Smooth muscle cell (in vitro differentiated cells): ENCODE data around the gene DLG4. TPM values are rescaled to one million over a fixed set of nuclear protein-coding genes. Genes with fewer than 3 reads are reported as not detected.

Source experiments
- DNase-seq: peaks from one replicate; lab custom pipeline; 2025; ENCODE audit not compliant: unreplicated experiment; lab: John Stamatoyannopoulos, UW
- H2AFZ ChIP-seq: fragments of 200-600 bp; sonication (generic); 2 replicates; pipeline ENCODE4 v1.6.0; 2016; ENCODE audit warnings: antibody characterized with exemption, low read depth, mild to moderate bottlenecking
- H3F3A ChIP-seq: fragments of 200-600 bp; sonication (generic); 2 replicates; pipeline ENCODE4 v1.6.0; 2017; ENCODE audit warnings: antibody characterized with exemption, low read depth
- H3K27ac ChIP-seq: fragments of 200-600 bp; sonication (generic); 2 replicates; pipeline ENCODE4 v1.5.1; 2016; ENCODE audit warnings: low read depth, mild to moderate bottlenecking
- H3K27me3 ChIP-seq: fragments of 200-600 bp; sonication (generic); 2 replicates; pipeline ENCODE4 v1.6.1; 2016; ENCODE audit warnings: low read depth, mild to moderate bottlenecking
- H3K36me3 ChIP-seq: fragments of 200-600 bp; sonication (generic); 2 replicates; pipeline ENCODE4 v1.5.1; 2016; ENCODE audit warnings: low read depth
- H3K4me1 ChIP-seq: fragments of 200-600 bp; sonication (generic); 2 replicates; pipeline ENCODE4 v1.5.1; 2016; ENCODE audit warnings: low read depth
- H3K4me2 ChIP-seq: fragments of 200-600 bp; sonication (generic); 2 replicates; pipeline ENCODE4 v1.6.0; 2016; ENCODE audit warnings: mild to moderate bottlenecking
- H3K4me3 ChIP-seq: fragments of 200-600 bp; sonication (generic); 2 replicates; pipeline ENCODE4 v1.5.1; 2016; ENCODE audit warnings: mild to moderate bottlenecking
- H3K79me2 ChIP-seq: fragments of 200-600 bp; sonication (generic); 2 replicates; pipeline ENCODE4 v1.6.0; 2016; ENCODE audit warnings: low read depth, mild to moderate bottlenecking
- H3K9ac ChIP-seq: fragments of 200-600 bp; sonication (generic); 2 replicates; pipeline ENCODE4 v1.6.0; 2016; ENCODE audit warnings: low read depth
- H3K9me3 ChIP-seq: fragments of 200-600 bp; sonication (generic); replicated peaks from 2 replicates; pipeline ENCODE4 v1.5.1; 2016; ENCODE audit warnings: low read depth
- H4K20me1 ChIP-seq: fragments of 200-600 bp; sonication (generic); 2 replicates; pipeline ENCODE4 v1.6.0; 2016; ENCODE audit warnings: low read depth
- WGBS: methylation state at CpG from one replicate; pipeline ENCODE4 v1.1.7; 2016; ENCODE audit warnings: low lambda C conversion rate; 5-methylcytosine and 5-hydroxymethylcytosine counted together
- polyA plus RNA-seq: library from polyadenylated mRNA; unstranded; fragments of >200 nt; fragmentation: Nextera tagmentation; extraction: Ambion mirVana; gene quantifications from 2 replicates; pipeline ENCODE4 v1.2.1, GENCODE V29; 2016
- total RNA-seq: library from RNA; depleted of rRNA; stranded (reverse); fragments of >200 nt; gene quantifications from 2 replicates; pipeline ENCODE4 v1.2.3, GENCODE V29; 2014
- TF ChIP-seq, protein P1 (sequence below): fragments of 200-600 bp; sonication (generic); IDR thresholded peaks from 2 replicates; pipeline ENCODE4 v1.5.1; 2017; ENCODE audit warnings: borderline replicate concordance, mild to moderate bottlenecking, antibody characterized with exemption; ENCODE audit not compliant: insufficient read depth, poor library complexity, severe bottlenecking

DLG4 gene
- total and polyA plus RNA-seq, 2 experiments from 2014 or later, result 2.3 to 9.4 TPM

DNA sequence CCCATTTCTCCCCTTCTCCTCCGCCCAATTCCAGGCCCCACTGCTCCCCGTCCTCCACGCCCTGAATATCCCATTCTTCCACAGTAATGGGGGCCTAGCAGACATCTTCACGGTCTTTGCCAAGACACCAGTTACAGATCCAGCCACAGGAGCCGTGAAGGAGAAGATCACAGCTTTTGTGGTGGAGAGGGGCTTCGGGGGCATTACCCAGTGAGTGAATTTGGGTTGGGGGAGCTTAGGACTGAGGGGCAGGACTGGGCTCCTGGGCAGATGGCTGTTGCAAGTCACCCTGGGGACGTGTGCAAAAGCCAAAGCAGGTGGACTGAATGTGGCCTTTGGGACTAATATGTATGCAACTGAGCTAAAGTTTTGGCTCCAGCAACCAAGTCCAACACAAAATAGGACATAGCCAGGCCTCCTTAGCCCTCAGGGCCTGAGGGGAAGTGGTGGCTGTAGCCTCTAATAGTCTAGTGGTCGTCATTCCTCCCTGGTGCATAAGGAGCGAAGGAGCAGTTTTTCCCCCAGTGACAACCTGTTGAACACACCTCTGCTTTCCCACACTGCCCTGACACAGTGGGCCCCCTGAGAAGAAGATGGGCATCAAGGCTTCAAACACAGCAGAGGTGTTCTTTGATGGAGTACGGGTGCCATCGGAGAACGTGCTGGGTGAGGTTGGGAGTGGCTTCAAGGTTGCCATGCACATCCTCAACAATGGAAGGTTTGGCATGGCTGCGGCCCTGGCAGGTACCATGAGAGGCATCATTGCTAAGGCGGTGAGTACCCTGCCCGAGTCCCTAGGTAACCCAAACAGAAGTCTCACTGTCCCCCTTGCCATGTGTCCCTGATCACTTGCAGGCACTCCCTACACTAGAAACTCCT, 2.7 kb upstream of the DLG4 start:
- H3K4me1 ChIP-seq, result peaks cover 25% of the 10 kb centered on the region
- 93% methylated on average over 15 of the region's 15 CpGs for WGBS
- H3K27me3 ChIP-seq, result no peaks in the 10 kb centered on the region
- H3K4me2 ChIP-seq, result no peak overlapping the region
- DNase-seq, result no peak
- TF ChIP-seq, protein P1, sequence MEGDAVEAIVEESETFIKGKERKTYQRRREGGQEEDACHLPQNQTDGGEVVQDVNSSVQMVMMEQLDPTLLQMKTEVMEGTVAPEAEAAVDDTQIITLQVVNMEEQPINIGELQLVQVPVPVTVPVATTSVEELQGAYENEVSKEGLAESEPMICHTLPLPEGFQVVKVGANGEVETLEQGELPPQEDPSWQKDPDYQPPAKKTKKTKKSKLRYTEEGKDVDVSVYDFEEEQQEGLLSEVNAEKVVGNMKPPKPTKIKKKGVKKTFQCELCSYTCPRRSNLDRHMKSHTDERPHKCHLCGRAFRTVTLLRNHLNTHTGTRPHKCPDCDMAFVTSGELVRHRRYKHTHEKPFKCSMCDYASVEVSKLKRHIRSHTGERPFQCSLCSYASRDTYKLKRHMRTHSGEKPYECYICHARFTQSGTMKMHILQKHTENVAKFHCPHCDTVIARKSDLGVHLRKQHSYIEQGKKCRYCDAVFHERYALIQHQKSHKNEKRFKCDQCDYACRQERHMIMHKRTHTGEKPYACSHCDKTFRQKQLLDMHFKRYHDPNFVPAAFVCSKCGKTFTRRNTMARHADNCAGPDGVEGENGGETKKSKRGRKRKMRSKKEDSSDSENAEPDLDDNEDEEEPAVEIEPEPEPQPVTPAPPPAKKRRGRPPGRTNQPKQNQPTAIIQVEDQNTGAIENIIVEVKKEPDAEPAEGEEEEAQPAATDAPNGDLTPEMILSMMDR, result no peak
- no peak overlapping the region for H2AFZ ChIP-seq
- no peaks in the 10 kb centered on the region for H3K36me3 ChIP-seq
- H4K20me1 ChIP-seq, result peaks cover 59% of the 10 kb centered on the region
- H3K27ac ChIP-seq, result peak overlapping the region; percentile 19
- no peak overlapping the region for H3K9ac ChIP-seq
- H3K79me2 ChIP-seq, result peaks cover 5% of the 10 kb centered on the region
- H3K9me3 ChIP-seq, result no peaks in the 10 kb centered on the region
- no peak overlapping the region for H3K4me3 ChIP-seq
- peaks cover 13% of the 10 kb centered on the region for H3F3A ChIP-seq

DNA sequence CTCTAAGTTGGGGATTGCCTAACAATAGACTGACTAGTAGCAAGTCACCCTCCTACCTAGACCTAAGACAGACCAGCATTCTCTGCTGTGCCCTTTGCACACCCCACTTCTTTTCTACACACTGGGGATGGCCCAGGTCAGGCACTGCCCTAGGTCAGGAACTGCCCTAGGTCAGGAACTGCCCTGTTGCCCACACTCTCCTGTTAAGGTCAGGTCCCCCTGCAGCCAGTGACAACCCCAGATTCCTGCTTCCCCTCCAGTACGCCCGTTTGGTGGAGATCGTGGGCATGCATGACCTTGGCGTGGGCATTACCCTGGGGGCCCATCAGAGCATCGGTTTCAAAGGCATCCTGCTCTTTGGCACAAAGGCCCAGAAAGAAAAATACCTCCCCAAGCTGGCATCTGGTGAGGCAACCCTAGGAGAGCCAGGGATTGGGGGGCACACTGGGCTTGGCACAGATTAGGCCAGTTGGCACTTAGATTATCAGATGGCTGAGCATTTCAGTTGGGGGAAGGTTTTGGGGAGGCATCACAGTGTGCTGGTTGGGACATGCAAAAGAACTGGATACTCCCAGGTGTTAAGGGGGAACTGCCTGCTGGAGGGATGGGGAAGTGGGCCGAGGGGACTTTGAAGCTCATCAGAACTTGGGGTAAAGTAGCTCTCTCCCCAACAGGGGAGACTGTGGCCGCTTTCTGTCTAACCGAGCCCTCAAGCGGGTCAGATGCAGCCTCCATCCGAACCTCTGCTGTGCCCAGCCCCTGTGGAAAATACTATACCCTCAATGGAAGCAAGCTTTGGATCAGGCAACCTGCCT, 1.8 kb upstream of the DLG4 start:
- H3K36me3 ChIP-seq, result no peaks in the 10 kb centered on the region
- H3K27ac ChIP-seq, result peak overlapping the region; percentile 19

DNA sequence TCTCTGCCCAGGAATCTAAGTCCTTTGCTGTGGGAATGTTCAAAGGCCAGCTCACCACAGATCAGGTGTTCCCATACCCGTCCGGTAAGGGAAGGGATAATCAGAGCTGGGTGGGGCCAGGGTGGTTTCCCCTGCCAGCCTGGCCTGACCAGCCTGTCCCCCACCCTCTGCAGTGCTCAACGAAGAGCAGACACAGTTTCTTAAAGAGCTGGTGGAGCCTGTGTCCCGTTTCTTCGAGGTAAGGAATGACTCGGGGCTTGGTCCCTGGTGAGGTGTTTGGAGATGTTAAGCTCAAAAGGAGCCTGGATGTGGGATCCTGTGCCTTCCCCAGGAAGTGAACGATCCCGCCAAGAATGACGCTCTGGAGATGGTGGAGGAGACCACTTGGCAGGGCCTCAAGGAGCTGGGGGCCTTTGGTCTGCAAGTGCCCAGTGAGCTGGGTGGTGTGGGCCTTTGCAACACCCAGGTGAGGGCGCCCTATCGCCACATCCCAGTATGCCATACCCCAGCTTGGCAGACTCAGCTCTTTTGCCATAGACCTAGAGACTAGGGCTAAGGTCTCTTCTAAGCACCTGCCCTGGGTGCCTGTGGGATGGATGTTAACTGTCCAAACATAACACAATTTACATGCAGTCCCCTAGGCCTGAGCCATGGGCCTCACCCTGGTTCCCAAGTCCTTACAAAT, 1.1 kb upstream of the DLG4 start:
- Histone ChIP-seq H3F3A (peaks cover 24% of the 10 kb centered on the region), H3K27me3 (no peaks in the 10 kb centered on the region), H3K27ac (peak overlapping the region; percentile 95), H3K4me1 (peaks cover 35% of the 10 kb centered on the region), H4K20me1 (peaks cover 53% of the 10 kb centered on the region), H3K9ac (peak overlapping the region; percentile 96), H3K4me3 (peak overlapping the region; percentile 82), H3K4me2 (peak overlapping the region; percentile 96), H2AFZ (no peak overlapping the region), H3K36me3 (no peaks in the 10 kb centered on the region), H3K9me3 (no peaks in the 10 kb centered on the region), H3K79me2 (peaks cover 11% of the 10 kb centered on the region)
- no peak for DNase-seq
- TF ChIP-seq, protein P1, result peak; percentile 39
- WGBS, result 27% methylated on average over 11 of the region's 11 CpGs

More for the DNA sequence above, 1.8 kb upstream of the DLG4 start:
- TF ChIP-seq, protein P1, result no peak
- Histone ChIP-seq H3K27me3 (no peaks in the 10 kb centered on the region), H2AFZ (no peak overlapping the region), H4K20me1 (peaks cover 54% of the 10 kb centered on the region), H3K4me1 (peaks cover 31% of the 10 kb centered on the region), H3K9ac (no peak overlapping the region), H3K4me3 (peak overlapping the region; percentile 82), H3F3A (peaks cover 19% of the 10 kb centered on the region), H3K79me2 (peaks cover 11% of the 10 kb centered on the region), H3K4me2 (peak overlapping the region; percentile 96), H3K9me3 (no peaks in the 10 kb centered on the region)
- 98% methylated on average over 10 of the region's 10 CpGs for WGBS
- DNase-seq, result no peak
